ENCODE measurements around the gene DIAPH1. TPM values are rescaled to one million over a fixed set of nuclear protein-coding genes. Genes with fewer than 3 reads are reported as not detected.

The DIAPH1 gene
- total and polyA plus RNA-seq, 4 donors = 51.5 to 74.7 (median 70.9) TPM

- TF ChIP-seq SP1 (IDR thresholded peaks at IDR 0.05) (no peak), FOXA2 (IDR thresholded peaks at IDR 0.05) (no peak), GABPA (IDR thresholded peaks at IDR 0.05 in 1 of 2, conservative IDR thresholded peaks at IDR 0.05 in 1 of 2) (no peak), HNF4A (conservative IDR thresholded peaks at IDR 0.05) (no peak)
- TF ChIP-seq, protein P1, sequence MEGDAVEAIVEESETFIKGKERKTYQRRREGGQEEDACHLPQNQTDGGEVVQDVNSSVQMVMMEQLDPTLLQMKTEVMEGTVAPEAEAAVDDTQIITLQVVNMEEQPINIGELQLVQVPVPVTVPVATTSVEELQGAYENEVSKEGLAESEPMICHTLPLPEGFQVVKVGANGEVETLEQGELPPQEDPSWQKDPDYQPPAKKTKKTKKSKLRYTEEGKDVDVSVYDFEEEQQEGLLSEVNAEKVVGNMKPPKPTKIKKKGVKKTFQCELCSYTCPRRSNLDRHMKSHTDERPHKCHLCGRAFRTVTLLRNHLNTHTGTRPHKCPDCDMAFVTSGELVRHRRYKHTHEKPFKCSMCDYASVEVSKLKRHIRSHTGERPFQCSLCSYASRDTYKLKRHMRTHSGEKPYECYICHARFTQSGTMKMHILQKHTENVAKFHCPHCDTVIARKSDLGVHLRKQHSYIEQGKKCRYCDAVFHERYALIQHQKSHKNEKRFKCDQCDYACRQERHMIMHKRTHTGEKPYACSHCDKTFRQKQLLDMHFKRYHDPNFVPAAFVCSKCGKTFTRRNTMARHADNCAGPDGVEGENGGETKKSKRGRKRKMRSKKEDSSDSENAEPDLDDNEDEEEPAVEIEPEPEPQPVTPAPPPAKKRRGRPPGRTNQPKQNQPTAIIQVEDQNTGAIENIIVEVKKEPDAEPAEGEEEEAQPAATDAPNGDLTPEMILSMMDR (IDR thresholded peaks at IDR 0.05; ENCODE audit: low read depth, low read length, missing input control) = no peak
Measured at GRCh38 chr5:141547488-141547887, 71.3 kb downstream of the DIAPH1 start (continued).

- Histone ChIP-seq H3K4me1 (ENCODE audit: control insufficient read depth in 4 of 4, insufficient read depth in 4 of 4, low read length in 3 of 4) (no peaks in the 10 kb centered on the region), H3K36me3 (ENCODE audit: control insufficient read depth in 4 of 4, insufficient read depth in 3 of 4, low read depth in 1 of 4, low read length in 3 of 4) (peaks cover 3 to 23% (median 17%) of the 10 kb centered on the region in 4 donors)
Measured at GRCh38 chr5:141543053-141543452, 75.7 kb downstream of the DIAPH1 start.

More at GRCh38 chr5:141543053-141543452, 75.7 kb downstream of the DIAPH1 start:
- WGBS = 89% methylated on average over 2 of the region's 2 CpGs
- peaks cover 2 to 6% (median 3%) of the 10 kb centered on the region in 4 donors for H3K9me3 ChIP-seq (ENCODE audit: control insufficient read depth in 4 of 4, low read length in 3 of 4)
- no peak for DNase-seq (ENCODE audit: low spot score)
- no peak overlapping the region for H3K4me3 ChIP-seq (ENCODE audit: low read depth in 1 of 3, low read length in 3 of 3)
- TF ChIP-seq, protein P2, sequence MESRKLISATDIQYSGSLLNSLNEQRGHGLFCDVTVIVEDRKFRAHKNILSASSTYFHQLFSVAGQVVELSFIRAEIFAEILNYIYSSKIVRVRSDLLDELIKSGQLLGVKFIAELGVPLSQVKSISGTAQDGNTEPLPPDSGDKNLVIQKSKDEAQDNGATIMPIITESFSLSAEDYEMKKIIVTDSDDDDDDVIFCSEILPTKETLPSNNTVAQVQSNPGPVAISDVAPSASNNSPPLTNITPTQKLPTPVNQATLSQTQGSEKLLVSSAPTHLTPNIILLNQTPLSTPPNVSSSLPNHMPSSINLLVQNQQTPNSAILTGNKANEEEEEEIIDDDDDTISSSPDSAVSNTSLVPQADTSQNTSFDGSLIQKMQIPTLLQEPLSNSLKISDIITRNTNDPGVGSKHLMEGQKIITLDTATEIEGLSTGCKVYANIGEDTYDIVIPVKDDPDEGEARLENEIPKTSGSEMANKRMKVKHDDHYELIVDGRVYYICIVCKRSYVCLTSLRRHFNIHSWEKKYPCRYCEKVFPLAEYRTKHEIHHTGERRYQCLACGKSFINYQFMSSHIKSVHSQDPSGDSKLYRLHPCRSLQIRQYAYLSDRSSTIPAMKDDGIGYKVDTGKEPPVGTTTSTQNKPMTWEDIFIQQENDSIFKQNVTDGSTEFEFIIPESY (IDR thresholded peaks at IDR 0.05) = no peak
- no peak for TF ChIP-seq EGR1 (IDR thresholded peaks at IDR 0.05; ENCODE audit: low read depth in 2 of 2)
- TF ChIP-seq GABPA (IDR thresholded peaks at IDR 0.05 in 1 of 2, conservative IDR thresholded peaks at IDR 0.05 in 1 of 2) = no peak
- TF ChIP-seq NR2F2 (IDR thresholded peaks at IDR 0.05) = no peak
- TF ChIP-seq, protein P1 (IDR thresholded peaks at IDR 0.05; ENCODE audit: low read depth, low read length, missing input control) = no peak
- no peak for TF ChIP-seq HNF4G (IDR thresholded peaks at IDR 0.05)
- TF ChIP-seq MAX (IDR thresholded peaks at IDR 0.05) = no peak
- TF ChIP-seq JUND (IDR thresholded peaks at IDR 0.05) = no peak
- no peak for TF ChIP-seq HNF4A (conservative IDR thresholded peaks at IDR 0.05)
- no peak for TF ChIP-seq SP1 (IDR thresholded peaks at IDR 0.05)
- no peak for TF ChIP-seq RXRA (IDR thresholded peaks at IDR 0.05)
- TF ChIP-seq FOXA1 (IDR thresholded peaks at IDR 0.05) = no peak
- TF ChIP-seq, protein P3, sequence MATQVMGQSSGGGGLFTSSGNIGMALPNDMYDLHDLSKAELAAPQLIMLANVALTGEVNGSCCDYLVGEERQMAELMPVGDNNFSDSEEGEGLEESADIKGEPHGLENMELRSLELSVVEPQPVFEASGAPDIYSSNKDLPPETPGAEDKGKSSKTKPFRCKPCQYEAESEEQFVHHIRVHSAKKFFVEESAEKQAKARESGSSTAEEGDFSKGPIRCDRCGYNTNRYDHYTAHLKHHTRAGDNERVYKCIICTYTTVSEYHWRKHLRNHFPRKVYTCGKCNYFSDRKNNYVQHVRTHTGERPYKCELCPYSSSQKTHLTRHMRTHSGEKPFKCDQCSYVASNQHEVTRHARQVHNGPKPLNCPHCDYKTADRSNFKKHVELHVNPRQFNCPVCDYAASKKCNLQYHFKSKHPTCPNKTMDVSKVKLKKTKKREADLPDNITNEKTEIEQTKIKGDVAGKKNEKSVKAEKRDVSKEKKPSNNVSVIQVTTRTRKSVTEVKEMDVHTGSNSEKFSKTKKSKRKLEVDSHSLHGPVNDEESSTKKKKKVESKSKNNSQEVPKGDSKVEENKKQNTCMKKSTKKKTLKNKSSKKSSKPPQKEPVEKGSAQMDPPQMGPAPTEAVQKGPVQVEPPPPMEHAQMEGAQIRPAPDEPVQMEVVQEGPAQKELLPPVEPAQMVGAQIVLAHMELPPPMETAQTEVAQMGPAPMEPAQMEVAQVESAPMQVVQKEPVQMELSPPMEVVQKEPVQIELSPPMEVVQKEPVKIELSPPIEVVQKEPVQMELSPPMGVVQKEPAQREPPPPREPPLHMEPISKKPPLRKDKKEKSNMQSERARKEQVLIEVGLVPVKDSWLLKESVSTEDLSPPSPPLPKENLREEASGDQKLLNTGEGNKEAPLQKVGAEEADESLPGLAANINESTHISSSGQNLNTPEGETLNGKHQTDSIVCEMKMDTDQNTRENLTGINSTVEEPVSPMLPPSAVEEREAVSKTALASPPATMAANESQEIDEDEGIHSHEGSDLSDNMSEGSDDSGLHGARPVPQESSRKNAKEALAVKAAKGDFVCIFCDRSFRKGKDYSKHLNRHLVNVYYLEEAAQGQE (IDR thresholded peaks at IDR 0.05) = no peak
- TF ChIP-seq TAF1 (conservative IDR thresholded peaks at IDR 0.05) = no peak
- TF ChIP-seq ATF3 (IDR thresholded peaks at IDR 0.05) = no peak
- no peak for TF ChIP-seq RAD21 (IDR thresholded peaks at IDR 0.05)
- no peaks in the 10 kb centered on the region for H3K27me3 ChIP-seq (ENCODE audit: control insufficient read depth in 4 of 4, insufficient read depth in 4 of 4, low read length in 3 of 4)
- no peak overlapping the region for H3K9ac ChIP-seq (ENCODE audit: low read depth in 1 of 2, low read length in 2 of 2)
- no peak overlapping the region for H3K27ac ChIP-seq (ENCODE audit: low read depth in 1 of 2, low read length in 2 of 2)

All from liver (tissue), 9 donors.